Neuron (in vitro differentiated cells): ENCODE results near the gene TCAIM.

Source experiments
- H2AFZ ChIP-seq: one replicate; pipeline ENCODE4 v1.6.1; 2013; ENCODE audit warnings: low read depth, mild to moderate bottlenecking, inconsistent platforms, low read length, moderate library complexity
- H3K27me3 ChIP-seq: one replicate; pipeline ENCODE4 v1.6.1; 2013; ENCODE audit warnings: low read length; ENCODE audit not compliant: insufficient read depth
- H3K36me3 ChIP-seq: one replicate; pipeline ENCODE4 v1.6.1; 2013; ENCODE audit warnings: low read length; ENCODE audit not compliant: insufficient read depth
- H3K4me1 ChIP-seq: one replicate; pipeline ENCODE4 v1.6.1; 2013; ENCODE audit warnings: low read length; ENCODE audit not compliant: insufficient read depth
- H3K4me3 ChIP-seq: 2 replicates; pipeline ENCODE4 v1.5.1; 2013; ENCODE audit warnings: mild to moderate bottlenecking, low read length, moderate library complexity
- H3K9me3 ChIP-seq: one replicate; pipeline ENCODE4 v1.6.1; 2013; ENCODE audit warnings: low read length

The TCAIM gene

GRCh38 chr3:44451441-44451840, 112.9 kb downstream of the TCAIM start:
- H3K27me3 ChIP-seq, result no peaks in the 10 kb centered on the region
- H3K4me3 ChIP-seq, result no peak overlapping the region
- H2AFZ ChIP-seq, result no peak overlapping the region
- peaks cover 97% of the 10 kb centered on the region for H3K36me3 ChIP-seq
- H3K4me1 ChIP-seq, result no peaks in the 10 kb centered on the region
- H3K9me3 ChIP-seq, result peaks cover 46% of the 10 kb centered on the region

GRCh38 chr3:44454258-44454657, 115.7 kb downstream of the TCAIM start:
- Histone ChIP-seq H3K36me3 (peaks cover 85% of the 10 kb centered on the region), H3K4me1 (no peaks in the 10 kb centered on the region), H3K9me3 (peaks cover 28% of the 10 kb centered on the region), H3K27me3 (no peaks in the 10 kb centered on the region), H2AFZ (no peak overlapping the region), H3K4me3 (no peak overlapping the region)

GRCh38 chr3:44455318-44455717, 116.8 kb downstream of the TCAIM start:
- Histone ChIP-seq H3K4me1 (no peaks in the 10 kb centered on the region), H3K4me3 (no peak overlapping the region), H3K27me3 (no peaks in the 10 kb centered on the region), H3K36me3 (peaks cover 77% of the 10 kb centered on the region), H3K9me3 (peaks cover 26% of the 10 kb centered on the region), H2AFZ (no peak overlapping the region)
